CD4-positive, alpha-beta T cell treated with Interleukin-21 for 1 hour (primary cell): ENCODE measurements around the gene IFT122.
A peak's percentile ranks its signal among the peaks of the same experiment; 100 is the strongest.

Source experiments
- DNase-seq: peaks from one replicate; pipeline ENCODE4 v3.0.0-alpha.2; 2020

Gene IFT122

DNA sequence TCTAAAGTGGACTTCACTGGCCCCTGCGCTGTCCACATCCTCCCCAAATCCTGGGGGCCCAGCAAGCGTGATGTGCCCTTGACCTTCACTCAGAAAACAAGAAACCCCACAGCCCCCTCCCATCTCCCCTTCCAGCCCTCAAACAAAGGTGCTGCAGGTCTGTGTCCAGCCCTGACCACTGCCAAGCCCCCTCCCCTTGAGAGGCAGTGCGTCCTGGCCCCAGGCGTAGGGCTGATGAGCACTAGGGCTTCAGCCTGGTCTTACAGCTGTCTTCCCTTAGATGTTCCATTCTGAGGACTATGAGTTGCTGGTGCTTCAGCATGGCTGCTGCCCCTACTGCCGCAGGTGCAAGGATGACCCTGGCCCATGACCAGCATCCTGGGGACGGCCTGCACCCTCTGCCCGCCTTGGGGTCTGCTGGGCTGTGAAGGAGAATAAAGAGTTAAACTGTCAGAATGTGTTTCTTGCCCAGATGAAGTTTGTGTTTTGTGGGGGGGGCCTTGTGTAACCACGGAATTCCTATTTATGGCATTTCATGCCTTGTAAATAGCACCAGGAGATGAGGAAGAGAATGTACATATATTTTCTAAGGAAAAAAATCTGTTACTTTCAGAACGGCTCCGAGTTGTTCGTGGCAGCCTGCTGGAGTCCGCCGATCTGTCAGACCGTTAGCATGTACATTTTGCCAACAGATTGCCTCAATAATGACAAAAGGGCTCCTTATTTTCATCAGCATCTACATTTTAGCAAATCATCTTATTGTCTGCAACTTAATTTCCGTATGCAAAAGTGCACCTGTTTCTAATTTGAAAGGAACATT lies 80.1 kb downstream of the IFT122 start:
- no peak for DNase-seq

DNA sequence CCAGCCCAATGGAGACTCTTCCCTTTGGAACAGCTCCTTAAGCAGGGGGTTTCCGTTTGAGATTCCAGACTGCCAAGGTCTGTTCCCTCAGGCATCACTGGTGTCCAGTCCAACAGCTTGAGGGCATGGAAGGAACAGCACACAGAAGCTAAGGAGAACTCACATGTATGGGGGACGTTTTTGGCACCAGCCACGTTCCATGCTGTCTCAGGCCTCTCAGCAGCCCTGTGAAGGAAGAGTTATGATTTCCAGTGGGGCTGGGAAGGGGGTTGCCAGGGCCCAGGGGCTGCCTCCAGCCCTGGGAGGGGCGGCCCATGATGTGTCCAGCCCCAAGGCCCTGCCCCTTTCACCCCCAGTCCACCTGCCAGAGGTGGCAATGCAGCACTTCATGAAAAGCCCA lies 80.9 kb downstream of the IFT122 start:
- DNase-seq: no peak

DNA sequence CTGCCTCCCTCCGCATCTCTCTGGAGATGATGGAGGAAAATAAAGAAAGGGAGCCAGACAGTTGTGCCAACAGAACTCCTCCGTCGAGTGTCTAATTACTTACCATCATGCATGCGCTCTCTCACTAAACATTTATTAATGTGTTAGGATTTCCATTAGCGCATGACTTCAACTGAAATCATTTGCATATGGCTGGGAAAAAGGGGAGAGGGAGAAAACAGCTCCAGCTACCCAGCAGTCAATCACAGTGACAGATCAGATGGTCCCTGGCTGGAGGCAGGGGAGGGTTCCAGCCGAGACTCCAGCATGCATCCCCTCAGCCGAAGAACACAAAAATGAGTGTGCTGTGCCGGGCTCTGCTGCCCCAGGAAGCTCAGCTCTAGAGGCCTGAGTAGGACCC lies 81.6 kb downstream of the IFT122 start:
- DNase-seq: no peak

DNA sequence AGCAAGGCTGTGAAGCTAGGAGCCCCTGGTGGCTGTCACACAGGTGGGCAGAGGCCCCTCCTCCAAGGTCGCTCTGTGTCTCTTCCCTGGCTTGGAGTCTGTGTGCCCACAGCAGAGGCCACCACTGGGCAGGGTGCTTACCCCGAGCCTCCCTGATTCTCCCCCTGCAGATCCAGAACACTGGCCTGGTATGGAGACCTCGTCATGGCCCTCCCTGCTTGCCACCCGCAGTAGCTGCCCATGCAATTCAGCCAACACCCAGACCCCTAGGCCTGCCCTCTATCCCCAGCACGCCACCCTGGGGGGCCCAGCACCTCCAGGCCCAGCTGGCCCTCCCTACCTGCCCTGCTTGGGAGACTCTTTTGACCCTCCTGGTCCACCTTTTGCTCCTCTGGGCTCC lies 82.9 kb downstream of the IFT122 start:
- DNase-seq: no peak

DNA sequence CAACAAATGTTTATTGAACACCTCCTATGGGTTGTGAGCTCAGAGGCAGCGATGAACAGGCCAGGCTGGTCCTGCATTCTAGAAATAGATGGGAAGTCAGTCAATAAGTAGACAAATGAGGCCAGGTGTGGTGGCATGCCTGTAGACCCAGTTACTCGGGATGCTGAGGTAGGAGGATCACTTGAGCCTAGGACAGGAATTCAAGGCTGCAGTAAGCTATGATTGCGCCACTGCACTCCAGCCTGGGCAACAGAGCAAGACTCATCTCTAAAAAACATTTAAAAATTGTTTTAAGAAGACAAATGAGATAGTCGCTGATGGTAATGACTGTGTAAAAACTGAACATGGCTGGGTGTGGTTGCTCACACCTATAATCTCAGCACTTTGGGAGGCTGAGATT lies 84.1 kb downstream of the IFT122 start:
- DNase-seq: no peak

DNA sequence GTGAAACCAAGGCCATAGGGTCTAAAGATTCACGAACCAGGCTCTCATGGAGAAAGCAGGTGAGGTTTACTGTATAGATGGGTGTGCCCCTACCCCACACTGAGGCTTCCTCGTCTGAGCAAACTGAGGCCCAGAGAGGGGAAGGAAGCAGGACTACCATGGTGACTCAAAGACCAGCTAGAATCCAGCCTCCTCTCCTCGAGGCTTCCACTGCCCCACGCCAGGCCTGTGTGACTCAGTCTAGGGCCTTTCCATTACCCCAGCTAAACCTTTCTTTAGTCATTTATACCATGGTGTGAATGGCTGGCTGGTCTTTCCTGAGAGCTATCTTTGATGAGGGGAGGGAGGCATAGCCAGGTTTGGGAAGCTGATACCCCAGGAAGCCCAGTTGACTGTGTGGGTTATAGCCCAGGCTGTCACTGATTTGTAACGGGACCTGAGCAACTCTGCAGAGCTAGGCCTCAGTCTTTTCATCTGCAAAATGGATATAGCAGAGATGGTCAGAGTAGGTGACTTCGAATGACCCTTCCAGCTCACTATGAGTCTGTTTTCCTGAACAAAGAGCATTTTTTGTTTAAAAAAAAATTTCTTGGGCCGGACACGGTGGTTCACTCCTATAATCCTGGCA lies 85.4 kb downstream of the IFT122 start:
- DNase-seq: no peak

DNA sequence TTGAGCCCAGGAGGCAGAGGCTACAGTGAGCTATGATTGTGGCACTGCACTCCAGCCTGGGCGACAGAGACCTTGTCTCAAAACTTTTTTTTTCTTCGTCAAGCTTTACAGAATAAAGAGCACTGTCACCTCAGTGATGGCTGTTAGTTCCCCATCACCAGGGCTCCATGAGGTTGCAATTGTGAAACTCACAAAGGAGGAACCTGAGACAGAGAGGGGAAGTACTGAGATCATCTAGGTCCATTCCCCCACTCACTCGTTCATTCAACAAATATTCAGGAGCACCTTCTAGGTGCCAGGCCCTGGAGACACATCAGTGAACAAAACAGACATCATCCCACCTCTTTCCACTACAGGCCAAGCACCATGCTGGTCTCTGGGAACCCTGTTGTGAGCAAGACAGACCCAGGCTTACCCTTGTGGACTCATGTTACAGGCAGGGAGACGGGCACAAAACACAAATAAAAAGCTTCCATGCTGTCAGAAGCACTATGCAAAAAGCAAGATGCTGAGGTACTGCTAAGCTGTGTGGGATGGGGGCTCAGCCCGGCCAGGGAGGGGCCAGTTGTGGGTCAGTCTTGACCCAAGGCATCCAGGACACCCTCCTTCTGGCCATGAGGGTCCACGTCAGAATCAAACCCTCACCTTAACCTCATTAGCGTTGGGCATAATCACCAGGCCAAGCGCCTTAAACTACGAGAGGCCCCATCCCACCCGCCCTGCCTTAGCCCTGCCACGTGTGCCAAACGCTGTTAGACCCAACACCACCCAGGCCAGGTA lies 86.3 kb downstream of the IFT122 start:
- DNase-seq: peak; percentile 20

DNA sequence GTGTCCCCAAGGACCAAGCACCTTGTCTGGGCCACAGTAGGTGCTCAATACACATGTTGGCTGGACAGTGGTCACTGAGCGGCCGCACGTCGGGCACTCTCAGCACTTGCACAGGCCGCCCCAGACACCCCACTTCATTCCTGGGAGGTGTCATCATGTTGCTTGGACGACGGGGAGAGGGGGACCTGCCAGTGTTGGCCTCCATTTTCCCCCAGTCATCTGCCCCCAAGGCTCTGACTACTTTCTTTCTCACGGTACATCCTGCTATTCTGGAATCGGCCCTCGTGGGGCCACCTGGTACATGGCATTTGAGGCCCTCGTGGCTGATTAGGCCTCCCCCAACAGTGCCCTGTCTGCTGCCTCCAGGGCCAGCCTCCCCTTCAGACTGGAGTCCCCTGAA lies 87.2 kb downstream of the IFT122 start:
- DNase-seq: no peak

DNA sequence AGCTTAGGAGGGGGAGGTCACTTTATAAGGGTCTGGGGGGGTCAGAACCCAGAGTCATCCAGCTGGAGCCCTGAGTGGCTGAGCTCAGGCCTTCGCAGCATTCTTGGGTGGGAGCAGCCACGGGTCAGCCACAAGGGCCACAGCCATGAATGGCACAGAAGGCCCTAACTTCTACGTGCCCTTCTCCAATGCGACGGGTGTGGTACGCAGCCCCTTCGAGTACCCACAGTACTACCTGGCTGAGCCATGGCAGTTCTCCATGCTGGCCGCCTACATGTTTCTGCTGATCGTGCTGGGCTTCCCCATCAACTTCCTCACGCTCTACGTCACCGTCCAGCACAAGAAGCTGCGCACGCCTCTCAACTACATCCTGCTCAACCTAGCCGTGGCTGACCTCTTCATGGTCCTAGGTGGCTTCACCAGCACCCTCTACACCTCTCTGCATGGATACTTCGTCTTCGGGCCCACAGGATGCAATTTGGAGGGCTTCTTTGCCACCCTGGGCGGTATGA lies 88.6 kb downstream of the IFT122 start, which contains the start of gene RHO:
TSS of gene RHO (plus strand) at position 51 of the 512 bp plus-strand sequence. CDS start at position 146, 95 bp downstream.
- no peak for DNase-seq

DNA sequence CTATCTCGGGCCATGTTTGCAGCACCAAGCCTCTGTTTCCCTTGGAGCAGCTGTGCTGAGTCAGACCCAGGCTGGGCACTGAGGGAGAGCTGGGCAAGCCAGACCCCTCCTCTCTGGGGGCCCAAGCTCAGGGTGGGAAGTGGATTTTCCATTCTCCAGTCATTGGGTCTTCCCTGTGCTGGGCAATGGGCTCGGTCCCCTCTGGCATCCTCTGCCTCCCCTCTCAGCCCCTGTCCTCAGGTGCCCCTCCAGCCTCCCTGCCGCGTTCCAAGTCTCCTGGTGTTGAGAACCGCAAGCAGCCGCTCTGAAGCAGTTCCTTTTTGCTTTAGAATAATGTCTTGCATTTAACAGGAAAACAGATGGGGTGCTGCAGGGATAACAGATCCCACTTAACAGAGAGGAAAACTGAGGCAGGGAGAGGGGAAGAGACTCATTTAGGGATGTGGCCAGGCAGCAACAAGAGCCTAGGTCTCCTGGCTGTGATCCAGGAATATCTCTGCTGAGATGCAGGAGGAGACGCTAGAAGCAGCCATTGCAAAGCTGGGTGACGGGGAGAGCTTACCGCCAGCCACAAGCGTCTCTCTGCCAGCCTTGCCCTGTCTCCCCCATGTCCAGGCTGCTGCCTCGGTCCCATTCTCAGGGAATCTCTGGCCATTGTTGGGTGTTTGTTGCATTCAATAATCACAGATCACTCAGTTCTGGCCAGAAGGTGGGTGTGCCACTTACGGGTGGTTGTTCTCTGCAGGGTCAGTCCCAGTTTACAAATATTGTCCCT lies 89.6 kb downstream of the IFT122 start:
- DNase-seq: no peak

DNA sequence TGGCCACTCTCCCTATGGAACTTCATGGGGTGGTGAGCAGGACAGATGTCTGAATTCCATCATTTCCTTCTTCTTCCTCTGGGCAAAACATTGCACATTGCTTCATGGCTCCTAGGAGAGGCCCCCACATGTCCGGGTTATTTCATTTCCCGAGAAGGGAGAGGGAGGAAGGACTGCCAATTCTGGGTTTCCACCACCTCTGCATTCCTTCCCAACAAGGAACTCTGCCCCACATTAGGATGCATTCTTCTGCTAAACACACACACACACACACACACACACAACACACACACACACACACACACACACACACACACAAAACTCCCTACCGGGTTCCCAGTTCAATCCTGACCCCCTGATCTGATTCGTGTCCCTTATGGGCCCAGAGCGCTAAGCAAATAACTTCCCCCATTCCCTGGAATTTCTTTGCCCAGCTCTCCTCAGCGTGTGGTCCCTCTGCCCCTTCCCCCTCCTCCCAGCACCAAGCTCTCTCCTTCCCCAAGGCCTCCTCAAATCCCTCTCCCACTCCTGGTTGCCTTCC lies 90.3 kb downstream of the IFT122 start:
- no peak for DNase-seq

DNA sequence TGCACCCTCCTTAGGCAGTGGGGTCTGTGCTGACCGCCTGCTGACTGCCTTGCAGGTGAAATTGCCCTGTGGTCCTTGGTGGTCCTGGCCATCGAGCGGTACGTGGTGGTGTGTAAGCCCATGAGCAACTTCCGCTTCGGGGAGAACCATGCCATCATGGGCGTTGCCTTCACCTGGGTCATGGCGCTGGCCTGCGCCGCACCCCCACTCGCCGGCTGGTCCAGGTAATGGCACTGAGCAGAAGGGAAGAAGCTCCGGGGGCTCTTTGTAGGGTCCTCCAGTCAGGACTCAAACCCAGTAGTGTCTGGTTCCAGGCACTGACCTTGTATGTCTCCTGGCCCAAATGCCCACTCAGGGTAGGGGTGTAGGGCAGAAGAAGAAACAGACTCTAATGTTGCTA lies 90.8 kb downstream of the IFT122 start:
- DNase-seq: no peak

DNA sequence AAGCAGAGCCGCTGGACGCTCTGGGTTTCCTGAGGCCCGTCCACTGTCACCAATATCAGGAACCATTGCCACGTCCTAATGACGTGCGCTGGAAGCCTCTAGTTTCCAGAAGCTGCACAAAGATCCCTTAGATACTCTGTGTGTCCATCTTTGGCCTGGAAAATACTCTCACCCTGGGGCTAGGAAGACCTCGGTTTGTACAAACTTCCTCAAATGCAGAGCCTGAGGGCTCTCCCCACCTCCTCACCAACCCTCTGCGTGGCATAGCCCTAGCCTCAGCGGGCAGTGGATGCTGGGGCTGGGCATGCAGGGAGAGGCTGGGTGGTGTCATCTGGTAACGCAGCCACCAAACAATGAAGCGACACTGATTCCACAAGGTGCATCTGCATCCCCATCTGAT lies 91.7 kb downstream of the IFT122 start:
- no peak for DNase-seq

DNA sequence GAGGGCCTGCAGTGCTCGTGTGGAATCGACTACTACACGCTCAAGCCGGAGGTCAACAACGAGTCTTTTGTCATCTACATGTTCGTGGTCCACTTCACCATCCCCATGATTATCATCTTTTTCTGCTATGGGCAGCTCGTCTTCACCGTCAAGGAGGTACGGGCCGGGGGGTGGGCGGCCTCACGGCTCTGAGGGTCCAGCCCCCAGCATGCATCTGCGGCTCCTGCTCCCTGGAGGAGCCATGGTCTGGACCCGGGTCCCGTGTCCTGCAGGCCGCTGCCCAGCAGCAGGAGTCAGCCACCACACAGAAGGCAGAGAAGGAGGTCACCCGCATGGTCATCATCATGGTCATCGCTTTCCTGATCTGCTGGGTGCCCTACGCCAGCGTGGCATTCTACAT lies 92.2 kb downstream of the IFT122 start:
- no peak for DNase-seq

DNA sequence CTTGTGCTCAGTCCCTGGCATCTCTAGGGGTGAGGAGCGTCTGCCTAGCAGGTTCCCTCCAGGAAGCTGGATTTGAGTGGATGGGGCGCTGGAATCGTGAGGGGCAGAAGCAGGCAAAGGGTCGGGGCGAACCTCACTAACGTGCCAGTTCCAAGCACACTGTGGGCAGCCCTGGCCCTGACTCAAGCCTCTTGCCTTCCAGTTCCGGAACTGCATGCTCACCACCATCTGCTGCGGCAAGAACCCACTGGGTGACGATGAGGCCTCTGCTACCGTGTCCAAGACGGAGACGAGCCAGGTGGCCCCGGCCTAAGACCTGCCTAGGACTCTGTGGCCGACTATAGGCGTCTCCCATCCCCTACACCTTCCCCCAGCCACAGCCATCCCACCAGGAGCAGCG lies 93.4 kb downstream of the IFT122 start:
- no peak for DNase-seq

DNA sequence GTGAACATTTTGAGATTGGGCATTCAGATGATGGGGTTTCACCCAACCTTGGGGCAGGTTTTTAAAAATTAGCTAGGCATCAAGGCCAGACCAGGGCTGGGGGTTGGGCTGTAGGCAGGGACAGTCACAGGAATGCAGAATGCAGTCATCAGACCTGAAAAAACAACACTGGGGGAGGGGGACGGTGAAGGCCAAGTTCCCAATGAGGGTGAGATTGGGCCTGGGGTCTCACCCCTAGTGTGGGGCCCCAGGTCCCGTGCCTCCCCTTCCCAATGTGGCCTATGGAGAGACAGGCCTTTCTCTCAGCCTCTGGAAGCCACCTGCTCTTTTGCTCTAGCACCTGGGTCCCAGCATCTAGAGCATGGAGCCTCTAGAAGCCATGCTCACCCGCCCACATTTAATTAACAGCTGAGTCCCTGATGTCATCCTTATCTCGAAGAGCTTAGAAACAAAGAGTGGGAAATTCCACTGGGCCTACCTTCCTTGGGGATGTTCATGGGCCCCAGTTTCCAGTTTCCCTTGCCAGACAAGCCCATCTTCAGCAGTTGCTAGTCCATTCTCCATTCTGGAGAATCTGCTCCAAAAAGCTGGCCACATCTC lies 94.5 kb downstream of the IFT122 start:
- no peak for DNase-seq

DNA sequence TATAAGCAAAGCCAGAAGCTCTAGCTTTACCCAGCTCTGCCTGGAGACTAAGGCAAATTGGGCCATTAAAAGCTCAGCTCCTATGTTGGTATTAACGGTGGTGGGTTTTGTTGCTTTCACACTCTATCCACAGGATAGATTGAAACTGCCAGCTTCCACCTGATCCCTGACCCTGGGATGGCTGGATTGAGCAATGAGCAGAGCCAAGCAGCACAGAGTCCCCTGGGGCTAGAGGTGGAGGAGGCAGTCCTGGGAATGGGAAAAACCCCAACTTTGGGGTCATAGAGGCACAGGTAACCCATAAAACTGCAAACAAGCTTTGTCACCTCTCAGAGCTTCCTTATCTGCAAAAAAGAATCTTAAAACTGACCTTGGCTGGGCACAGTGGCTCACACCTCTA lies 95.1 kb downstream of the IFT122 start:
- DNase-seq: no peak

DNA sequence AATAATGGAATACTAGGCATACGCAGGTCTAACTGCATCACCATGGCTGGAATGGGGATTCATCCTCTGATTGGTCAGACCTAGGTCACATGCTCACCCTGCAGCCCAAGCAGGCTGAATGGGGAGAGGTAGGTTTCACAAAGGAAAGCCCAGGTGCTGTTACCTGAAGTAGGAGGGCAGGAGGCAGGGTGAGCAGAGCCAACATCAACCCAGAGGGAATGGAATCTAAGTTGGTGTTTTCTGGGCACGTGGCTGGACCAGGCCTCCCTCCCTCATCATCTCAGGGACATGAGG lies 96.3 kb downstream of the IFT122 start:
- DNase-seq: no peak

DNA sequence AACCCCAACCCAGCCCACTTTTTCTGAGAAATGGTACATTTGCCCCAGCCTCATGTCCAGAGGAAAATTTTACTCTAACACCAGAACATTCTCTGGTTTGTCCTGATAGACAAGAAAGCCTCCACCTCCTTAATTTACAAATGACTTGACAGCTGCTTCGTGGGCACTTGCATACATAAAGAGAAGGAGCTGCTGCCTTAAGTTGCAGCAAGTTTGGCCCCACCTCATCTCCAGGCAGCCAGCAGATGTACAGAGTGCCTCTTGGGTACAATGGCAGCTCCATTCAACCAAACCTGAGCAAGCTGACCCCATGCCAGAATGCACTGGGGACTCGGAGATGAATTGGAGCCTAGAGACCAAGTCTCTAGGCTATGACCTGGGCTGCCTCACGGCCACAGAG lies 96.8 kb downstream of the IFT122 start:
- no peak for DNase-seq

DNA sequence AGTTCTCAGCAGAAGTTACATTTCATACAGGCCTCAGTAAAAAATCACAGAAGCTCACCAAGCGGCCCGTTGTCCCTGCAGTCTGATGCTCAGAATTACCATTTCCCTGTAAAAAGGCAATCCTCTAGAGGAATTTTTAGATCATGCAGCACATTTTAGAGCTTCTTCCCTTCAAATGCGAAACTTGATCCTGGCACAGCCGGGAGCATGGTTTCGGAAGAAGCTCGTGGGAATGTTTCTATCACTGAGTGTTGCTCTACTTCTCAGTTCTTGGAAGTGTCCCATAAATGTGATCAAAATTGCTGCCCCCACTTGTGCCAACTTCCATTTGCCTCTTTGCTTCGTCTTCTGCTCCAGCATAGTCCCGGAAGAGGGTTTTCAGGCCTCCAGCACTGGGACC lies 99.2 kb downstream of the IFT122 start:
- DNase-seq: no peak

DNA sequence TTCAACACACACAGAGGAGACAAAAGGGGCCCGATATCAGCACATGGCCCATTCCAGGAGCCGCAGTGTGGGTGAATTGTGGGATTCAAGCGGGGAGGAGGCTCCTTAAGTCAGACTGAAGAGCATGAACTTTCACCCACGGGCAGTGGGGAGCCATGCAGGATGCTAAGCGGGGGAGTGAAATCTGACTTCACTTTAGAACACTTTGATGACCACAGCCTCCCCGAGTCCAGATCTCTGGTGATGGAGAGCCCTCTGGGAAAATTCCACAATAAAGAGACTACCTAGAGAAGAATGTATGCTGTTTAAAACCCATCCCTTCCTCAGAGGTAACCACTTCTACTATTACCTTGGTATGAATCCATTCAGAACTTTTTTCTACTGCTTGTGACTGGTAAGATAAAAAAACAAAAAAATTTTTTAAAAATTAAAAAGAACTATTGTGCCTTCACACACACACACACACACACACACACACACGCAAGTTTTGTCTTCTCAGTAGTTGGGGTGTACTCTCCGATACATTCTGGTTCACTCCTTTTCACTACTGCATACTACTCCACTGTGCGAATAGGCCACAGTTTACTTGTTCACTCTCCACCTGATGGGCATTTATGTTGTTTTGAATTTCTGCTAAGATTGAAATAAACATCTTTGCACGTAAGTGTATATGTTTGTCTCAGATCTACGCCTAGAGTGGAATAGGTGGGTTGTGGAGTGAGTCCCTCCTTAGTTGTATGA lies 100.9 kb downstream of the IFT122 start:
- DNase-seq: no peak

DNA sequence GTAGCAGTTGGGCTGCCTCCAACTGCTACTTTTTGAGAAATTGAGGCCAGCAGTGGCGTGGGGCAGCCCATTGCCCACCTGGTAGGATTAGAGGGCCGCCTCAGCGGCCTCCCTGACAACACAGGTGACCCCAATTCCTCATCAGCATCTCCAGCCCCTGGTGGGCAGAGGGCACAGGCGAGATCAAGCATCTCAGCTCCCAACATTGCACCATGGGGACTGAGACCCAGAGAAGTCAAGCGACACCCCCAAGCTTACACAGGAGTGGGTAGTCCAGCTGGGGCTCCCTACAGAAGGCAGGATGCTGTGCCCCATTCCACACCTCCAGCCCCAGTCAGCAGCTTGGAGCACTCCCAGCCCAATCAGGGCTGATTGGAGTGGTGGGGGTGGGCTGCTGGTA lies 102.7 kb downstream of the IFT122 start:
- no peak for DNase-seq
